WTC11 (cell line): ENCODE data around the gene TPCN2.

Experiments
- ESRRA ChIP-seq: sonication (generic); formaldehyde crosslinking; IDR thresholded peaks from 2 replicates; pipeline ENCODE4 v1.8.1; 2022; ENCODE audit warnings: mild to moderate bottlenecking, missing genetic modification reagents, borderline replicate concordance
- FOXJ3 ChIP-seq: sonication (generic); formaldehyde crosslinking; IDR thresholded peaks from 2 replicates; pipeline ENCODE4 v1.9.0; 2021; ENCODE audit warnings: missing genetic modification reagents, mild to moderate bottlenecking, borderline replicate concordance
- HMGA2 ChIP-seq: fragments of 250-450 bp; sonication (Bioruptor Pico); IDR thresholded peaks from 2 replicates; pipeline ENCODE4 v1.4.0; 2021; ENCODE audit warnings: mild to moderate bottlenecking, moderate library complexity
- IRF2 ChIP-seq: sonication (generic); formaldehyde crosslinking; IDR thresholded peaks from 2 replicates; pipeline ENCODE4 v1.8.0; 2022; ENCODE audit warnings: low read depth, missing genetic modification reagents, borderline replicate concordance
- KAT7 ChIP-seq: sonication (generic); formaldehyde crosslinking; IDR thresholded peaks from 2 replicates; pipeline ENCODE4 v1.8.1; 2023; ENCODE audit warnings: missing genetic modification reagents, mild to moderate bottlenecking, borderline replicate concordance
- SMAD3 ChIP-seq: sonication (generic); formaldehyde crosslinking; IDR thresholded peaks from 2 replicates; pipeline ENCODE4 v1.8.0; 2022; ENCODE audit warnings: missing genetic modification reagents, mild to moderate bottlenecking, borderline replicate concordance
- TF ChIP-seq, protein P1 (sequence below): sonication (generic); formaldehyde crosslinking; conservative IDR thresholded peaks from 2 replicates; pipeline ENCODE4 v1.8.1; 2022; ENCODE audit warnings: mild to moderate bottlenecking, missing genetic modification reagents
- TF ChIP-seq, protein P2 (sequence below): sonication (generic); formaldehyde crosslinking; IDR thresholded peaks from 2 replicates; pipeline ENCODE4 v1.8.1; 2022; ENCODE audit warnings: low read depth, missing genetic modification reagents, borderline replicate concordance
- TF ChIP-seq, protein P3 (sequence below): fragments of 200-600 bp; IDR thresholded peaks from 2 replicates; pipeline ENCODE4 v1.8.0; 2022; ENCODE audit warnings: antibody characterized with exemption
- TF ChIP-seq, protein P4 (sequence below): sonication (generic); formaldehyde crosslinking; IDR thresholded peaks from 2 replicates; pipeline ENCODE4 v1.8.0; 2022; ENCODE audit warnings: mild to moderate bottlenecking, missing genetic modification reagents
- TF ChIP-seq, protein P5 (sequence below): sonication (generic); formaldehyde crosslinking; IDR thresholded peaks from 2 replicates; pipeline ENCODE4 v1.8.1; 2022; ENCODE audit warnings: mild to moderate bottlenecking, missing genetic modification reagents, moderate library complexity, borderline replicate concordance
- TF ChIP-seq, protein P6 (sequence below): sonication (generic); formaldehyde crosslinking; IDR thresholded peaks from 2 replicates; pipeline ENCODE4 v1.8.0; 2022; ENCODE audit warnings: mild to moderate bottlenecking, missing genetic modification reagents
- TF ChIP-seq, protein P7 (sequence below): sonication (generic); formaldehyde crosslinking; IDR thresholded peaks from 2 replicates; pipeline ENCODE4 v1.8.1; 2023; ENCODE audit warnings: mild to moderate bottlenecking, missing genetic modification reagents, moderate library complexity

DNA sequence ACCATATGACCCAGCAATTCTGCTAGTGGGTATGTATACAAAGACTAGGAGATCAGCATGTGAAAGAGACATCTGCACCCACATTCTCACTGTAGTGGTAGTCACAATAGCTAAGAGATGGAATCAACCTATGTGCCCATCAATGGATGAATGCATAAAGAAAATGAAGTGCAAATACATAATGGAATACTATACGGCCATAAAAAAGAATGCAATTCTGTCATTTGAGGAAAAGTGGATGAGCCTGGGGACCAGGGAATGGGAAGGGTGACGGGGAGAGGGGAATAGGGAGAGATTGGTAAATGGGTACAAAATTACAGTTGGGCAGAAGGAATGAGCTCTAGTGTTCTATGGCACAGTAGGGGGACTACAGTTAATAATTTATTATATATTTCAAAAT, 80.3 kb downstream of the TPCN2 start:
- TF ChIP-seq, protein P1, sequence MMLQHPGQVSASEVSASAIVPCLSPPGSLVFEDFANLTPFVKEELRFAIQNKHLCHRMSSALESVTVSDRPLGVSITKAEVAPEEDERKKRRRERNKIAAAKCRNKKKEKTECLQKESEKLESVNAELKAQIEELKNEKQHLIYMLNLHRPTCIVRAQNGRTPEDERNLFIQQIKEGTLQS = no peak
- TF ChIP-seq, protein P2, sequence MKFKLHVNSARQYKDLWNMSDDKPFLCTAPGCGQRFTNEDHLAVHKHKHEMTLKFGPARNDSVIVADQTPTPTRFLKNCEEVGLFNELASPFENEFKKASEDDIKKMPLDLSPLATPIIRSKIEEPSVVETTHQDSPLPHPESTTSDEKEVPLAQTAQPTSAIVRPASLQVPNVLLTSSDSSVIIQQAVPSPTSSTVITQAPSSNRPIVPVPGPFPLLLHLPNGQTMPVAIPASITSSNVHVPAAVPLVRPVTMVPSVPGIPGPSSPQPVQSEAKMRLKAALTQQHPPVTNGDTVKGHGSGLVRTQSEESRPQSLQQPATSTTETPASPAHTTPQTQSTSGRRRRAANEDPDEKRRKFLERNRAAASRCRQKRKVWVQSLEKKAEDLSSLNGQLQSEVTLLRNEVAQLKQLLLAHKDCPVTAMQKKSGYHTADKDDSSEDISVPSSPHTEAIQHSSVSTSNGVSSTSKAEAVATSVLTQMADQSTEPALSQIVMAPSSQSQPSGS = no peak
- no peak for TF ChIP-seq FOXJ3 (CRISPR knock-in tag)
- TF ChIP-seq SMAD3 (CRISPR knock-in tag) = no peak
- TF ChIP-seq, protein P3, sequence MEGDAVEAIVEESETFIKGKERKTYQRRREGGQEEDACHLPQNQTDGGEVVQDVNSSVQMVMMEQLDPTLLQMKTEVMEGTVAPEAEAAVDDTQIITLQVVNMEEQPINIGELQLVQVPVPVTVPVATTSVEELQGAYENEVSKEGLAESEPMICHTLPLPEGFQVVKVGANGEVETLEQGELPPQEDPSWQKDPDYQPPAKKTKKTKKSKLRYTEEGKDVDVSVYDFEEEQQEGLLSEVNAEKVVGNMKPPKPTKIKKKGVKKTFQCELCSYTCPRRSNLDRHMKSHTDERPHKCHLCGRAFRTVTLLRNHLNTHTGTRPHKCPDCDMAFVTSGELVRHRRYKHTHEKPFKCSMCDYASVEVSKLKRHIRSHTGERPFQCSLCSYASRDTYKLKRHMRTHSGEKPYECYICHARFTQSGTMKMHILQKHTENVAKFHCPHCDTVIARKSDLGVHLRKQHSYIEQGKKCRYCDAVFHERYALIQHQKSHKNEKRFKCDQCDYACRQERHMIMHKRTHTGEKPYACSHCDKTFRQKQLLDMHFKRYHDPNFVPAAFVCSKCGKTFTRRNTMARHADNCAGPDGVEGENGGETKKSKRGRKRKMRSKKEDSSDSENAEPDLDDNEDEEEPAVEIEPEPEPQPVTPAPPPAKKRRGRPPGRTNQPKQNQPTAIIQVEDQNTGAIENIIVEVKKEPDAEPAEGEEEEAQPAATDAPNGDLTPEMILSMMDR = no peak
- no peak for TF ChIP-seq HMGA2 (CRISPR knock-in tag)
- TF ChIP-seq, protein P4, sequence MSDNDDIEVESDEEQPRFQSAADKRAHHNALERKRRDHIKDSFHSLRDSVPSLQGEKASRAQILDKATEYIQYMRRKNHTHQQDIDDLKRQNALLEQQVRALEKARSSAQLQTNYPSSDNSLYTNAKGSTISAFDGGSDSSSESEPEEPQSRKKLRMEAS (CRISPR knock-in tag) = no peak
- TF ChIP-seq, protein P5, sequence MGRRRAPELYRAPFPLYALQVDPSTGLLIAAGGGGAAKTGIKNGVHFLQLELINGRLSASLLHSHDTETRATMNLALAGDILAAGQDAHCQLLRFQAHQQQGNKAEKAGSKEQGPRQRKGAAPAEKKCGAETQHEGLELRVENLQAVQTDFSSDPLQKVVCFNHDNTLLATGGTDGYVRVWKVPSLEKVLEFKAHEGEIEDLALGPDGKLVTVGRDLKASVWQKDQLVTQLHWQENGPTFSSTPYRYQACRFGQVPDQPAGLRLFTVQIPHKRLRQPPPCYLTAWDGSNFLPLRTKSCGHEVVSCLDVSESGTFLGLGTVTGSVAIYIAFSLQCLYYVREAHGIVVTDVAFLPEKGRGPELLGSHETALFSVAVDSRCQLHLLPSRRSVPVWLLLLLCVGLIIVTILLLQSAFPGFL (CRISPR knock-in tag) = no peak
- TF ChIP-seq ESRRA (CRISPR knock-in tag) = no peak
- no peak for TF ChIP-seq KAT7 (CRISPR knock-in tag)
- TF ChIP-seq, protein P6, sequence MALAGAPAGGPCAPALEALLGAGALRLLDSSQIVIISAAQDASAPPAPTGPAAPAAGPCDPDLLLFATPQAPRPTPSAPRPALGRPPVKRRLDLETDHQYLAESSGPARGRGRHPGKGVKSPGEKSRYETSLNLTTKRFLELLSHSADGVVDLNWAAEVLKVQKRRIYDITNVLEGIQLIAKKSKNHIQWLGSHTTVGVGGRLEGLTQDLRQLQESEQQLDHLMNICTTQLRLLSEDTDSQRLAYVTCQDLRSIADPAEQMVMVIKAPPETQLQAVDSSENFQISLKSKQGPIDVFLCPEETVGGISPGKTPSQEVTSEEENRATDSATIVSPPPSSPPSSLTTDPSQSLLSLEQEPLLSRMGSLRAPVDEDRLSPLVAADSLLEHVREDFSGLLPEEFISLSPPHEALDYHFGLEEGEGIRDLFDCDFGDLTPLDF (CRISPR knock-in tag) = no peak
- TF ChIP-seq, protein P7, sequence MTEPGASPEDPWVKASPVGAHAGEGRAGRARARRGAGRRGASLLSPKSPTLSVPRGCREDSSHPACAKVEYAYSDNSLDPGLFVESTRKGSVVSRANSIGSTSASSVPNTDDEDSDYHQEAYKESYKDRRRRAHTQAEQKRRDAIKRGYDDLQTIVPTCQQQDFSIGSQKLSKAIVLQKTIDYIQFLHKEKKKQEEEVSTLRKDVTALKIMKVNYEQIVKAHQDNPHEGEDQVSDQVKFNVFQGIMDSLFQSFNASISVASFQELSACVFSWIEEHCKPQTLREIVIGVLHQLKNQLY (CRISPR knock-in tag) = no peak
- no peak for TF ChIP-seq IRF2 (CRISPR knock-in tag)
